Activated CD4-positive, alpha-beta T cell treated with anti-CD3 and anti-CD28 coated beads, Interleukin-2, amount 50 U/mL, for 48 hours (primary cell): Measurements from ENCODE around the gene L3MBTL1.
A peak's percentile ranks its signal among the peaks of the same experiment; 100 is the strongest.

ENCODE experiments used
- DNase-seq, 2 experiments: peaks; one replicate each; pipeline ENCODE4 v3.0.0-alpha.2; 2020

L3MBTL1 gene

GRCh38 chr20:43508106-43508505, 609 bp downstream of the L3MBTL1 start:
- DNase-seq = peak in 1 of 2 experiments; percentile 33

GRCh38 chr20:43508604-43509040, 1.1 kb downstream of the L3MBTL1 start:
- DNase-seq = no peak

- no peak for DNase-seq
Observed at GRCh38 chr20:43511879-43512278, 4.4 kb downstream of the L3MBTL1 start.

- no peak for DNase-seq
Observed at GRCh38 chr20:43513372-43513930, 6.0 kb downstream of the L3MBTL1 start.

GRCh38 chr20:43513931-43514647, 6.6 kb downstream of the L3MBTL1 start:
- peak; percentile 90 to 93 for DNase-seq

GRCh38 chr20:43514648-43514999, 7.1 kb downstream of the L3MBTL1 start:
- peak in 1 of 2 experiments; percentile 12 for DNase-seq

- DNase-seq = no peak
Observed at GRCh38 chr20:43515628-43516027, 8.1 kb downstream of the L3MBTL1 start.

- no peak for DNase-seq
Observed at GRCh38 chr20:43516251-43516824, 8.8 kb downstream of the L3MBTL1 start.

- no peak for DNase-seq
Observed at GRCh38 chr20:43520074-43520630, 12.7 kb downstream of the L3MBTL1 start.

- DNase-seq = no peak
Observed at GRCh38 chr20:43525021-43525420, 17.5 kb downstream of the L3MBTL1 start.

GRCh38 chr20:43528258-43528875, 20.9 kb downstream of the L3MBTL1 start:
- no peak for DNase-seq

- no peak for DNase-seq
Observed at GRCh38 chr20:43529051-43529450, 21.6 kb downstream of the L3MBTL1 start.

- no peak for DNase-seq
Observed at GRCh38 chr20:43529457-43530153, 22.1 kb downstream of the L3MBTL1 start.

GRCh38 chr20:43530321-43531090, 23.0 kb downstream of the L3MBTL1 start:
- DNase-seq = no peak

- no peak for DNase-seq
Observed at GRCh38 chr20:43531091-43531443, 23.6 kb downstream of the L3MBTL1 start.

- DNase-seq = no peak
Observed at GRCh38 chr20:43532416-43533055, 25.0 kb downstream of the L3MBTL1 start.

- no peak for DNase-seq
Observed at GRCh38 chr20:43533060-43533459, 25.6 kb downstream of the L3MBTL1 start.

- DNase-seq = no peak
Observed at GRCh38 chr20:43534016-43534415, 26.5 kb downstream of the L3MBTL1 start.

GRCh38 chr20:43534791-43535350, 27.4 kb downstream of the L3MBTL1 start:
- DNase-seq = no peak

GRCh38 chr20:43535370-43536004, 28.0 kb downstream of the L3MBTL1 start:
- DNase-seq = no peak
